Measurements from ENCODE around the gene CLEC10A. TPM values are rescaled to one million over a fixed set of nuclear protein-coding genes. Genes with fewer than 3 reads are reported as not detected.
"Not testable (repeated sequence)": the region's sequence is repeated elsewhere in the genome, so short reads cannot be mapped to it uniquely, and the experiment has no call there.

CLEC10A gene
- total and polyA plus RNA-seq, 2 experiments from 2014 or later = 0.21 to 0.37 TPM

DNA sequence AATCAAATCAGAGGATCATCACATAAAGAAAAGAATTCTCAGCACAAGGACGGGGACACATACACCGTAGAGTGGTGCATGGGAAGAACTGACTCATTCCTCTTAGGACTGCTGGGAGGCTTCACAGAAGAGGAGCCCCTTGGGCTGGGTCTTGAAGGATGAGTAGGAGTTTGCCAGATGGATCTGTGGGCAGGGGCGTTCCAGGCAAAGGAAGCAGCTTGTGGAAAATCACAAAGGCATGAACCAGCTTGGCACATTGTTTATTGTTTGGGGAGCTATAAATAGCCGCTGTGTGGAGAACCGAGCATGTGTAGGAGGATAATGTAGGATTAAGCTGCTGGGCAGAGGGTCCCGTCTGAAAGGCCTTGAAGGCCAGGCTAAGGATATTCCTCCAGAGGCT, 31.1 kb downstream of the CLEC10A start:
- Histone ChIP-seq H3K27ac (no peak overlapping the region), H3K27me3 (no peaks in the 10 kb centered on the region), H3K4me2 (no peak overlapping the region), H3K4me3 (no peak overlapping the region), H3K9me2 (replicated peaks; ENCODE audit: insufficient read depth) (no peaks in the 10 kb centered on the region), H3K9me3 (ENCODE audit: low read depth) (no peaks in the 10 kb centered on the region), H2AFZ (no peak overlapping the region), H3K36me3 (replicated peaks; ENCODE audit: insufficient read depth, low read depth) (no peaks in the 10 kb centered on the region), H4K20me1 (ENCODE audit: insufficient read depth, poor library complexity, severe bottlenecking) (no peaks in the 10 kb centered on the region), H3K4me1 (ENCODE audit: insufficient read depth) (peaks cover 2% of the 10 kb centered on the region), H3K79me2 (no peaks in the 10 kb centered on the region)
- WGBS (ENCODE audit: low lambda C conversion rate, missing lambda C conversion rate) = 62% methylated on average over 6 of the region's 6 CpGs
- no peak for DNase-seq (ENCODE audit: low spot score)
- TF ChIP-seq, protein P1, sequence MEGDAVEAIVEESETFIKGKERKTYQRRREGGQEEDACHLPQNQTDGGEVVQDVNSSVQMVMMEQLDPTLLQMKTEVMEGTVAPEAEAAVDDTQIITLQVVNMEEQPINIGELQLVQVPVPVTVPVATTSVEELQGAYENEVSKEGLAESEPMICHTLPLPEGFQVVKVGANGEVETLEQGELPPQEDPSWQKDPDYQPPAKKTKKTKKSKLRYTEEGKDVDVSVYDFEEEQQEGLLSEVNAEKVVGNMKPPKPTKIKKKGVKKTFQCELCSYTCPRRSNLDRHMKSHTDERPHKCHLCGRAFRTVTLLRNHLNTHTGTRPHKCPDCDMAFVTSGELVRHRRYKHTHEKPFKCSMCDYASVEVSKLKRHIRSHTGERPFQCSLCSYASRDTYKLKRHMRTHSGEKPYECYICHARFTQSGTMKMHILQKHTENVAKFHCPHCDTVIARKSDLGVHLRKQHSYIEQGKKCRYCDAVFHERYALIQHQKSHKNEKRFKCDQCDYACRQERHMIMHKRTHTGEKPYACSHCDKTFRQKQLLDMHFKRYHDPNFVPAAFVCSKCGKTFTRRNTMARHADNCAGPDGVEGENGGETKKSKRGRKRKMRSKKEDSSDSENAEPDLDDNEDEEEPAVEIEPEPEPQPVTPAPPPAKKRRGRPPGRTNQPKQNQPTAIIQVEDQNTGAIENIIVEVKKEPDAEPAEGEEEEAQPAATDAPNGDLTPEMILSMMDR (IDR thresholded peaks at IDR 0.05; ENCODE audit: poor library complexity) = no peak
- TF ChIP-seq EZH2 (IDR thresholded peaks at IDR 0.05; ENCODE audit: borderline replicate concordance) (no peak), EZH2phosphoT487 (IDR thresholded peaks at IDR 0.05; ENCODE audit: low read depth, severe bottlenecking, unreplicated experiment) (no peak)

DNA sequence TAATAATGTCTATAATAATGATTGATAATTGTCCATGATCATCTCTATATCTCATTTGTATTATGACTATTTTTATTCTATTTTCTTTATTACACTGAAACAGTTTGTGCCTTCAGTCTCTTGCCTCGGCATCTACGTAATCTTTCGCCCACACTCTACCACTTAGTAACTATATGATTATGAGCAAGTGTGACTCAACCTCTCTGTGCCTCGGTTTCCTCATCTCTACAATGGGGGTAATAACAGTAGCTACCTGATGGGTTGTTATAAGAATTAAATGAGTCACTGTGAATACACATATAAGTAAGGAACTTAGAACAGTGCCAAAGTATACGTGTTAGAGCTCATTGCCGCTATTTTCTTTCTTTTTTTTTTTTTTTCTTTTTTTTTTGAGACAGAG, 32.5 kb downstream of the CLEC10A start:
- no peaks in the 10 kb centered on the region for H3K79me2 ChIP-seq
- TF ChIP-seq, protein P1 (IDR thresholded peaks at IDR 0.05; ENCODE audit: poor library complexity) = no peak
- TF ChIP-seq EZH2phosphoT487 (IDR thresholded peaks at IDR 0.05; ENCODE audit: low read depth, severe bottlenecking, unreplicated experiment) (no peak), EZH2 (IDR thresholded peaks at IDR 0.05; ENCODE audit: borderline replicate concordance) (no peak)
- H3K9me3 ChIP-seq (ENCODE audit: low read depth) = no peaks in the 10 kb centered on the region
- H3K27me3 ChIP-seq = peaks cover 8% of the 10 kb centered on the region
- peaks cover 16% of the 10 kb centered on the region for H3K4me1 ChIP-seq (ENCODE audit: insufficient read depth)
- WGBS (ENCODE audit: low lambda C conversion rate, missing lambda C conversion rate) = 96% methylated on average over 6 of the region's 6 CpGs
- no peak overlapping the region for H3K4me3 ChIP-seq
- H3K4me2 ChIP-seq = peak overlapping the region; percentile 70
- no peaks in the 10 kb centered on the region for H3K36me3 ChIP-seq (replicated peaks; ENCODE audit: insufficient read depth, low read depth)
- no peaks in the 10 kb centered on the region for H3K9me2 ChIP-seq (replicated peaks; ENCODE audit: insufficient read depth)
- no peak for DNase-seq (ENCODE audit: low spot score)
- peak overlapping the region; percentile 13 for H3K27ac ChIP-seq
- H4K20me1 ChIP-seq (ENCODE audit: insufficient read depth, poor library complexity, severe bottlenecking) = no peaks in the 10 kb centered on the region
- no peak overlapping the region for H2AFZ ChIP-seq

DNA sequence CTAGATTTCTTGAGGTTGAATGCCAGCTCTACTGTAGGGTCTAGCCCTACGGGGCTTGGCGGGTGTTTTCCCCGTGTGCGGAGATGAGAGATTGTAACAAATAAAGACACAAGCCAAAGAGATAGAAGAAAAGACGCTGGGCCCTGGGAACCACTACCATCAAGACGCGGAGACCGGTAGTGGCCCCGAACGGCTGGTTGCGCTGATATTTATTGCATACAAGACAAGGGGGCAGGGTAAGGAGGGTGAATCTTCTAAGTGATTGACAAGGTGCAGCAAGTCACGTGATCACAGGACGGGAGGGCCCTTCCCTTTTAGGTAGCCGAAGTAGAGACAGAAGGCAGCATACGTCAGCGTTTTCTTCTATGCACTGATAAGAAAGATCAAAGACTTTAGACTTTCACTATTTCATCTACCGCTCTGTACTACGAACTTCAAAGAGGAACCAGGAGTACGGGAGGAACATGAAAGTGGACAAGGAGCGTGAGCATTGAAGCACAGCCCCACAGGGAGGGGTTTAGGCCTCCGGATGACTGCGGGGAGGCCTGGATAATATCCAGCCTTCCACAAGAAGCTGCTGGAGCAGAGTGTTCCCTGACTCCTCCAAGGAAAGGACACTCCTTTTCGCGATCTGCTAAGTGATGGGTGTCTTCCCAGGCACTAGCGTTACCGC, 33.2 kb downstream of the CLEC10A start:
- H3K9me3 ChIP-seq (ENCODE audit: low read depth); H3K4me3 ChIP-seq; H3K36me3 ChIP-seq (replicated peaks; ENCODE audit: insufficient read depth, low read depth); H3K79me2 ChIP-seq; H3K9me2 ChIP-seq (replicated peaks; ENCODE audit: insufficient read depth); H4K20me1 ChIP-seq (ENCODE audit: insufficient read depth, poor library complexity, severe bottlenecking): not testable (repeated sequence)
- peak; percentile 84 for DNase-seq (ENCODE audit: low spot score)
- peak overlapping the region; percentile 70 for H3K4me2 ChIP-seq
- peak overlapping the region; percentile 73 for H3K27ac ChIP-seq
- H3K27me3 ChIP-seq = peaks cover 13% of the 10 kb centered on the region
- H3K4me1 ChIP-seq (ENCODE audit: insufficient read depth) = peaks cover 19% of the 10 kb centered on the region
- peak overlapping the region; percentile 42 for H2AFZ ChIP-seq
- 8% methylated on average over 26 of the region's 26 CpGs for WGBS (ENCODE audit: low lambda C conversion rate, missing lambda C conversion rate)
- TF ChIP-seq EZH2 (IDR thresholded peaks at IDR 0.05; ENCODE audit: borderline replicate concordance) (peak; percentile 35), EZH2phosphoT487 (IDR thresholded peaks at IDR 0.05; ENCODE audit: low read depth, severe bottlenecking, unreplicated experiment) (peak; percentile 42)

DNA sequence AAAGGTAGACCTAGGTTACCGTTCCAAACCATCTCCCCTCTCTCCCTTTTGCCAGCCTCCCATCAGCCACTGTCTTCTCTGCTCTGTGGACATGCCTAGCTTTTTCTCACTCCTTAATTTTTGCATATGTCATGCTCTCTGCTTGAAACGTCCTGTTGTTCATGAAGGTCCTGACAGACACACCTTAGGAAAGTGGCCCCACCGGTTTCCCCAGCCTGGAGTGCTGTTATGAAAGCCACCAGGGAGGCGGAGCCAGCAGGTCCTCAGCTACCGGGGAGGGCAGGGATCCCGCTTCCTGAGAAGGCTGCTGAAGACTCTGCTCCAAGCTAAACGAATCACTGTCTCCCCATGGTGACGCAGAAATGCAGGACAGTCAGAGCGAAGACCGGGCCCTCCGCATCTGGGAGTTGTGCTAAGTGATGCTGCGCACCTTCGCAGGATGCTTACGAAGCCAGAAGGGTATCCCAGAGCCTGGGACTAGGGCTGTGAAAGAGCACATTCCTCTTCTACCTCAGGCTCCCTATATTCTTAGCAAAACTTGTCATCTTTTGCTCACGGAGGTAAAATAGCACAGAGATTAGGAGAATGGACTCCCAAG, 33.8 kb downstream of the CLEC10A start:
- Histone ChIP-seq H3K4me3 (no peak overlapping the region), H3K4me1 (ENCODE audit: insufficient read depth) (peaks cover 19% of the 10 kb centered on the region), H3K27ac (peak overlapping the region; percentile 73), H3K36me3 (replicated peaks; ENCODE audit: insufficient read depth, low read depth) (no peaks in the 10 kb centered on the region), H3K9me3 (ENCODE audit: low read depth) (no peaks in the 10 kb centered on the region), H3K27me3 (peaks cover 13% of the 10 kb centered on the region), H3K79me2 (no peaks in the 10 kb centered on the region), H3K4me2 (peak overlapping the region; percentile 70), H4K20me1 (ENCODE audit: insufficient read depth, poor library complexity, severe bottlenecking) (no peaks in the 10 kb centered on the region), H2AFZ (peak overlapping the region; percentile 42), H3K9me2 (replicated peaks; ENCODE audit: insufficient read depth) (no peaks in the 10 kb centered on the region)
- no peak for TF ChIP-seq EZH2 (IDR thresholded peaks at IDR 0.05; ENCODE audit: borderline replicate concordance)
- TF ChIP-seq, protein P1 (IDR thresholded peaks at IDR 0.05; ENCODE audit: poor library complexity) = no peak
- TF ChIP-seq EZH2phosphoT487 (IDR thresholded peaks at IDR 0.05; ENCODE audit: low read depth, severe bottlenecking, unreplicated experiment) = no peak
- peak; percentile 91 for DNase-seq (ENCODE audit: low spot score)
- WGBS (ENCODE audit: low lambda C conversion rate, missing lambda C conversion rate) = 5% methylated on average over 15 of the region's 15 CpGs

Data from hepatocyte (in vitro differentiated cells).